GM23248 (cell line): ENCODE results near the gene CNN3. TPM values are rescaled to one million over a fixed set of nuclear protein-coding genes. Genes with fewer than 3 reads are reported as not detected.
A peak's percentile ranks its signal among the peaks of the same experiment; 100 is the strongest.

Experiments used
- DNase-seq: peaks from one replicate; pipeline ENCODE4 v3.0.0-alpha.2; 2015
- H2AFZ ChIP-seq: fragments of 200-600 bp; sonication (generic); 2 replicates; pipeline ENCODE4 v1.6.1; 2016; ENCODE audit warnings: antibody characterized with exemption
- H3F3A ChIP-seq: fragments of 200-600 bp; sonication (generic); 2 replicates; pipeline ENCODE4 v1.6.1; 2016; ENCODE audit warnings: mild to moderate bottlenecking, antibody characterized with exemption, mixed run types; ENCODE audit not compliant: insufficient read depth
- H3K27ac ChIP-seq: fragments of 200-600 bp; sonication (generic); 2 replicates; pipeline ENCODE4 v1.5.1; 2016; ENCODE audit warnings: mild to moderate bottlenecking
- H3K27me3 ChIP-seq: fragments of 200-600 bp; sonication (generic); replicated peaks from 2 replicates; pipeline ENCODE4 v1.6.1; 2016; ENCODE audit warnings: mild to moderate bottlenecking; ENCODE audit not compliant: insufficient read depth
- H3K36me3 ChIP-seq: fragments of 200-600 bp; sonication (generic); 2 replicates; pipeline ENCODE4 v1.6.1; 2016; ENCODE audit warnings: low read depth, mild to moderate bottlenecking
- H3K4me1 ChIP-seq: fragments of 200-600 bp; sonication (generic); 2 replicates; pipeline ENCODE4 v1.6.1; 2016; ENCODE audit warnings: mild to moderate bottlenecking; ENCODE audit not compliant: insufficient read depth
- H3K4me2 ChIP-seq: fragments of 200-600 bp; sonication (generic); one replicate; pipeline ENCODE4 v1.6.1; 2016; ENCODE audit warnings: mild to moderate bottlenecking; ENCODE audit not compliant: unreplicated experiment
- H3K4me3 ChIP-seq: fragments of 200-600 bp; sonication (generic); 2 replicates; pipeline ENCODE4 v1.5.1; 2016; ENCODE audit warnings: mild to moderate bottlenecking
- H3K79me2 ChIP-seq: fragments of 200-600 bp; sonication (generic); 2 replicates; pipeline ENCODE4 v1.6.1; 2016; ENCODE audit warnings: mild to moderate bottlenecking; ENCODE audit not compliant: insufficient read depth
- H3K9ac ChIP-seq: fragments of 200-600 bp; sonication (generic); 2 replicates; pipeline ENCODE4 v1.6.1; 2016; ENCODE audit warnings: mild to moderate bottlenecking
- H3K9me2 ChIP-seq: fragments of 200-600 bp; sonication (generic); 2 replicates; pipeline ENCODE4 v1.6.1; 2016; ENCODE audit warnings: mixed run types, mild to moderate bottlenecking, moderate library complexity; ENCODE audit not compliant: insufficient read depth
- H3K9me3 ChIP-seq: fragments of 200-600 bp; sonication (generic); one replicate; pipeline ENCODE4 v1.6.1; 2017; ENCODE audit warnings: low read depth
- H4K20me1 ChIP-seq: fragments of 200-600 bp; sonication (generic); 2 replicates; pipeline ENCODE4 v1.6.0; 2016; ENCODE audit not compliant: insufficient read depth
- EZH2 ChIP-seq: fragments of 200-600 bp; sonication (generic); IDR thresholded peaks from 2 replicates; pipeline ENCODE4 v1.6.1; 2018; ENCODE audit warnings: antibody characterized with exemption, mild to moderate bottlenecking; ENCODE audit not compliant: insufficient read depth, poor library complexity, severe bottlenecking
- EZH2phosphoT487 ChIP-seq: fragments of 200-600 bp; sonication (generic); IDR thresholded peaks from 2 replicates; pipeline ENCODE4 v1.6.1; 2018; ENCODE audit warnings: antibody characterized with exemption, moderate library complexity, mild to moderate bottlenecking, low read depth; ENCODE audit not compliant: insufficient read depth
- WGBS, 2 experiments: methylation state at CpG; one replicate each; pipeline ENCODE4 v1.1.6; 2015 to 2017; ENCODE audit warnings: low lambda C conversion rate in 2 of 2, low coverage in 1 of 2; ENCODE audit errors: missing lambda C conversion rate in 2 of 2; 5-methylcytosine and 5-hydroxymethylcytosine counted together
- in situ Hi-C: fragments of 300-500 bp; cut with MboI; formaldehyde crosslinking; loops from 2 replicates; pipeline ENCODE4 v1.15.0; 2020
- polyA plus RNA-seq: library from polyadenylated mRNA; unstranded; fragments of >200 nt; fragmentation: Nextera tagmentation; extraction: Ambion mirVana; gene quantifications from 2 replicates; pipeline ENCODE4 v1.2.1, GENCODE V29; 2016
- total RNA-seq: library from RNA; depleted of rRNA; stranded (reverse); fragments of >200 nt; shearing (Covaris generic); gene quantifications from 2 replicates; pipeline ENCODE4 v1.2.3, GENCODE V29; 2014

Gene CNN3
- total and polyA plus RNA-seq, 2 experiments from 2014 or later, result 213 to 359 TPM

DNA sequence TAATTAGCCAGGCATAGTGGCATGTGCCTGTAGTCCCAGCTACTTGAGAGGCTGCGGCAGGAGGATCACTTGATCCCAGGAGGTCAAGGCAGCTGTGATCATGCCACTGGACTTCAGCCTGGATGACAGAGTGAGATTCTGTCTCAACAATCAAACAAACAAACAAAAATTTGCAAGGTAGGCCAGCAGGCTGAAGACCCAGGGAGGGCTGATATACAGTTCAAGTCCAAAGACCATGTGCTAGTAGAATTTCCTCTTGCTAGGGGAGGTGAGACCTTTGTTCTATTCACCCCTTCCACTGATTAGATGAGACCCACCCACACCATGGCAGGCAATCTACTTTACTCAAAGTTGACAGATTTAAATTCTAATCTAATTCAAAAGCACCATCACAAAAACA, 31.2 kb upstream of the CNN3 start:
- TF ChIP-seq EZH2, result no peak
- TF ChIP-seq EZH2phosphoT487, result no peak
- WGBS, 2 experiments, result 100% methylated on average over 1 of the region's 1 CpG

DNA sequence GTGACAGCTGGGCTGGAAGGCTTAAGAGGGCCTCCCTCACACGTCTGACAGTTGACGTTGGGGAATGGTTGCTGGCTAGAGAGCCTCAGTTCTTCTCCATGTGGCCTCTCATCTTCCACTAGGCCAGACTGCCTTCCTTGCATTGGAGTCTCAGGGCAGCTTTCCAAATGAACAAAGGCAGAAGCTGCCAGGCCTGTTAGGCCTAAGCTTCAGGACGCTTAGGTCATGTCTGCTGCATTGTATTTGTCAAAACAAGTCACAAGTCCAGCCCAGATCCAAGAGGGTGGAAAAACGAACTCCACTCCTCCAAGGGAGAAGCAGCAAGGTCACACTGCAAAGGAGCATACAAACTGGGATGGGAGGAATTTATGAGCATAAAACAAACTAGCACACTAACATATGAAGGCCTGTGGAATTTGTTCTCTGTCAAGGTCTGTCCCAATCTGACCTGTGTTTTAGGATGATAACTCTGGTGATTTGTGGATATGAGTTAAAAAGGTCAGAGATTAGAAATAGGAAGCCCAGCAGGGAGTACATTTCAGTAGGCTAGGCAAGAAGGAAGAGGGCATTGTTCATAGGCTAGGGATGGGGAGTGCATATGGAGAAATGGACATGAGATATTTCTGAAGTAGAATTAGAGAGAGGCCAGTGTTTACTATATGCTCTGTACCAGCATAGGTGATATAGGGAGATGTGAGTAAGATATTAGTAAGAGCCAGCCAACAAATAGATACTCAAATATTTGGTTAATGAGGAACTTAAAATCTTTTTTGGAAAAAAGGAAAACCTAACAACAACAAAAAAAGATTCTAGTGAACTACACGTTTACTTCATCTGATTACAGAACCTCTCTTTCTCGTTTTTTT, 29.1 kb upstream of the CNN3 start:
- peak; percentile 47 for DNase-seq
- Histone ChIP-seq H3K4me1 (0 out of 2 replicates have a peak, but pooled peaks cover 6% of the 10 kb centered on the region), H3K9me2 (no peaks in the 10 kb centered on the region), H3K9me3 (no peaks in the 10 kb centered on the region), H3K27ac (no peak overlapping the region), H3K36me3 (no peaks in the 10 kb centered on the region), H3K27me3 (no peaks in the 10 kb centered on the region), H3K9ac (no peak overlapping the region), H3K79me2 (no peaks in the 10 kb centered on the region), H3K4me3 (no peak overlapping the region), H3K4me2 (no peak overlapping the region), H3F3A (no peaks in the 10 kb centered on the region; the same call in 1 of the 2 replicates), H4K20me1 (no peaks in the 10 kb centered on the region), H2AFZ (0 out of 2 replicates have a peak overlapping the region, but pooled peaks have one; percentile 27)
- TF ChIP-seq EZH2 (no peak), EZH2phosphoT487 (no peak)
- in situ Hi-C loops, result no loop called here
- WGBS, 2 experiments, result 22 to 26% methylated on average over 6 of the region's 6 CpGs

More for the DNA sequence above, 31.2 kb upstream of the CNN3 start:
- Histone ChIP-seq H3K9me3 (no peaks in the 10 kb centered on the region), H3K4me3 (no peak overlapping the region), H4K20me1 (no peaks in the 10 kb centered on the region), H3K27me3 (no peaks in the 10 kb centered on the region), H3K9me2 (no peaks in the 10 kb centered on the region), H3K4me1 (no peaks in the 10 kb centered on the region), H3K9ac (no peak overlapping the region), H2AFZ (no peak overlapping the region), H3K27ac (no peak overlapping the region), H3K36me3 (no peaks in the 10 kb centered on the region), H3K4me2 (no peak overlapping the region), H3F3A (no peaks in the 10 kb centered on the region), H3K79me2 (no peaks in the 10 kb centered on the region)
- in situ Hi-C loops, result no loop called here
- no peak for DNase-seq

DNA sequence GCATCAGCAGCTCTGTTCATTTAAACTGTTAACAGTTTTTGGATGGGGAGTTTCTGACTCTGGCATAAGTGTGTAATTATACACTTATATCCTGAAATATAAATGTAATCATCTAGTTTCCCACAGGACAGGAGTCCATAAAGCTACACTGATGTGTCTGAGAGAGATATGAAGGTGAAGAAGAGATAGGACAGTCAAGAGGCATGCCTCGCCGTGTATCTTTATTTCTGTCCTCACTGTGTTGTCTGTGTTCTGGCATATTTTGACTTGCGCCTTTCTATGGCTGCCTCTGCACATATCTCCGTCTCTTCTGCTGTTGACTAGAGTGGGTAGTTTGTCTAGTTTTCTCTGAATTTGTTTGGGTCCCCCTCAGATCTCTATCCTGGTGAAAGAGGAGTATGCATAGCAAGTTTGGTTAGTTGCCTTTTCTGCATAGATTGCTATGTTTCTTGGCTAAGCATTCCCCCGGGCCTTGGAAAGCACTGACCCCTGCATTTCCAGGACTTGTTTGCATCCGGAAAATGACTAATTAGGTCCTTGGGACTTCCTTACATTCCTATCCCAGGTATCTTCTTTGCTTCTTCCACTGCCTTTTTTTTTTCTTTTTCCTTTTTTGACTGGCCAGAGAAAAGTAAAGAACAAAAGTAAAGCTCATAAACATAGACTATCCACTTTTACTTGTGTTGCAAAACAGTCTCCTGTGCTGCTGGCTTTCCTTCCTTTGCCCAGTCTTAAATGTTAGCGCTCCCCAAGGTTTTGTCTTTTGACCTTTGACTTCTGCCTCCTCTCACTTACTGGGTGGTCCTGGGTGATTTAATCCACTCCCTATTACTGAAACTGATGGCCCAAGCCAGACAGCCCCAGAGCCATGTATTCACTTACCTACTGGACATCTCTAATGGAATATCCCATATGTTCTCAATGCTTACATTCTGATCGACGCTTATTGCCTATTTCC, 27.6 kb upstream of the CNN3 start:
- H3K4me3 ChIP-seq, result no peak overlapping the region
- no peaks in the 10 kb centered on the region for H3K79me2 ChIP-seq
- H3K27me3 ChIP-seq, result no peaks in the 10 kb centered on the region
- H3K4me2 ChIP-seq, result no peak overlapping the region
- H3K36me3 ChIP-seq, result no peaks in the 10 kb centered on the region
- no peaks in the 10 kb centered on the region for H4K20me1 ChIP-seq
- H3K9me3 ChIP-seq, result no peaks in the 10 kb centered on the region
- 95 to 96% methylated on average over 9 of the region's 9 CpGs for WGBS, 2 experiments
- H3K9ac ChIP-seq, result no peak overlapping the region
- in situ Hi-C loops, result no loop called here
- H3K4me1 ChIP-seq, result 0 out of 2 replicates have a peak, but pooled peaks cover 16% of the 10 kb centered on the region
- H3F3A ChIP-seq, result peaks cover 5% of the 10 kb centered on the region; the same call in 1 of the 2 replicates
- TF ChIP-seq EZH2phosphoT487 (no peak), EZH2 (no peak)
- no peak overlapping the region for H2AFZ ChIP-seq
- H3K27ac ChIP-seq, result no peak overlapping the region
- H3K9me2 ChIP-seq, result no peaks in the 10 kb centered on the region
- DNase-seq, result no peak

DNA sequence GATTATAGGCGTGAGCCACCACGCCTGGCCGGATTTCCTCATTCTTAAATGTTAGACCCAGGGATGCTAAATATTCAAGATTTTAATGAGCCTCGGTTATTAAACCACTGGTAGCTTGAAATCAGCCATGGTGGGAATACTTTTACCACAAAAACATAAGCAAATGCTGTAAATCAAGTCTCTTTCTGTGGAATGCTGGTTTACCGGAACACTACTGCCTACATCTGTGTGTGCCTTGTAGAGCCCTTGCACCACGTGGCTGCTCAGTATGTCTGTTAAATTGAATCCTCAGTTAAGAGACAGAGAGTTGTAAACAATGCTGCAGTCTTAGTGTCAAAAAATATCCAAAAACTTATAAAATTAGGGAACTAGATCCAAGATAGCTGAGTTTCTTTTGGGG, 26.8 kb upstream of the CNN3 start:
- no peak overlapping the region for H3K27ac ChIP-seq
- H3K4me1 ChIP-seq, result 0 out of 2 replicates have a peak, but pooled peaks cover 17% of the 10 kb centered on the region
- no peaks in the 10 kb centered on the region for H3K36me3 ChIP-seq
- H3K9me3 ChIP-seq, result no peaks in the 10 kb centered on the region
- H3K4me2 ChIP-seq, result no peak overlapping the region
- H3K4me3 ChIP-seq, result no peak overlapping the region
- no peaks in the 10 kb centered on the region for H3K79me2 ChIP-seq
- no peak overlapping the region for H2AFZ ChIP-seq
- in situ Hi-C loops, result no loop called here
- no peaks in the 10 kb centered on the region for H3K9me2 ChIP-seq
- 70 to 76% methylated on average over 6 of the region's 6 CpGs for WGBS, 2 experiments
- peaks cover 5% of the 10 kb centered on the region; the same call in 1 of the 2 replicates for H3F3A ChIP-seq
- no peaks in the 10 kb centered on the region for H3K27me3 ChIP-seq
- H4K20me1 ChIP-seq, result no peaks in the 10 kb centered on the region
- TF ChIP-seq EZH2, result no peak
- no peak for TF ChIP-seq EZH2phosphoT487
- no peak overlapping the region for H3K9ac ChIP-seq
- DNase-seq, result no peak
